H1 (cell line): ENCODE measurements around the gene ZNF614.

ENCODE experiments used
- CEBPB ChIP-seq: IDR thresholded peaks from 2 replicates; pipeline ENCODE4 v1.6.1; 2012; ENCODE audit warnings: low read depth, low read length
- CTCF ChIP-seq, 3 experiments: IDR thresholded peaks; 1 replicate in 2 of 3; 2 replicates in 1 of 3; pipeline versions ENCODE4 v1.5.1 to v1.6.1; 2011; ENCODE audit warnings: low read length in 3 of 3, mild to moderate bottlenecking in 3 of 3, inconsistent platforms in 2 of 3, low read depth in 1 of 3, moderate library complexity in 1 of 3; ENCODE audit not compliant: insufficient read depth in 1 of 3; ENCODE audit errors: control extremely low read depth in 1 of 3
- EP300 ChIP-seq, 2 experiments: IDR thresholded peaks; 1 replicate in 1 of 2; 2 replicates in 1 of 2; pipeline ENCODE4 v1.6.1; 2011 to 2012; ENCODE audit warnings: low read depth in 2 of 2, low read length in 2 of 2, mild to moderate bottlenecking in 2 of 2, borderline replicate concordance in 1 of 2, inconsistent platforms in 1 of 2, moderate library complexity in 1 of 2

- no peak for TF ChIP-seq CTCF (IDR thresholded peaks at IDR 0.05; ENCODE audit: control extremely low read depth in 1 of 3, insufficient read depth in 1 of 3, low read depth in 1 of 3, low read length in 3 of 3)
- TF ChIP-seq EP300 (IDR thresholded peaks at IDR 0.05; ENCODE audit: borderline replicate concordance in 1 of 2, low read depth in 2 of 2, low read length in 2 of 2) = no peak
- no peak for TF ChIP-seq CEBPB
Measured at GRCh38 chr19:51994048-51994644, 34.0 kb downstream of the ZNF614 start.
